GM18519 (cell line): Measurements from ENCODE around the gene ONECUT2.
"Not testable (repeated sequence)": the region's sequence is repeated elsewhere in the genome, so short reads cannot be mapped to it uniquely, and the experiment has no call there.

Experiments
- ATAC-seq: cut with Tn5 transposase; IDR thresholded peaks from one replicate; pipeline ENCODE4 v1.9.1; 2021; ENCODE audit warnings: mild to moderate bottlenecking, moderate library complexity; ENCODE audit not compliant: unreplicated experiment, low FRiP score

Gene ONECUT2

DNA sequence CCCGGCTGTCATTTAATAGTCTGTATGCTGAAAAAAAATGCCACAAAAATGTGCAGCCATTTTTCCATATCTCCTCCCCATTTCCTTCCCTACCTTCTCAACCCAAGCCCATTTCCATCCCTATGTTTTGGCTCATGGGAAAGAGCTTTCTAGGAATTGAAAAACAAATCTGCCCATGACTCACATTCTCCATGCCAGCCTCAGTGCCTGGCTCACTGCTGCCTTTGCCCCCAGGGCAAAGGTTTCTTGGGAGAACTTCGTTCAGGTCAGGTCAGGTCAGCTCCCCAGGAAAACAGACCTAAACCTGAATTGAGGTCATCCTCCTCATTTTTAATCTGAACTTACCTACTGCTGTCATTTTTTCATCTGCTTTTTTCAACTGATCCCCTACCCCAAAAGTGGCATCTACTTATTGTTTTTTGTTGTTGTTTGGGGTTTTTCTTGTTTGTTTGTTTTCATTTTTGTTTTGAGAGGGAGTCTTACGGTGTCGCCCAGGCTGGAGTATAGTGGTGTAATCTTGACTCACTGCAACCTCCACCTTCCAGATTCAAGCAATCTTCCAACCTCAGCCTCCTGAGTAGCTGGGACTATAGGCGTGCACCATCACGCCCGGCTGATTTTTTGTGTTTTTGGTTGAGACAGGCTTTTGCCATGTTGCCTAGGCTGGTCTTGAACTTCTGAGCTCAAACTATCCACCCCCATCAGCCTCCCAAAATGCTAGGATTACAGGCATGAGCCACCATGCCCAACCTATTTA lies 84.7 kb downstream of the ONECUT2 start:
- no peak for ATAC-seq

DNA sequence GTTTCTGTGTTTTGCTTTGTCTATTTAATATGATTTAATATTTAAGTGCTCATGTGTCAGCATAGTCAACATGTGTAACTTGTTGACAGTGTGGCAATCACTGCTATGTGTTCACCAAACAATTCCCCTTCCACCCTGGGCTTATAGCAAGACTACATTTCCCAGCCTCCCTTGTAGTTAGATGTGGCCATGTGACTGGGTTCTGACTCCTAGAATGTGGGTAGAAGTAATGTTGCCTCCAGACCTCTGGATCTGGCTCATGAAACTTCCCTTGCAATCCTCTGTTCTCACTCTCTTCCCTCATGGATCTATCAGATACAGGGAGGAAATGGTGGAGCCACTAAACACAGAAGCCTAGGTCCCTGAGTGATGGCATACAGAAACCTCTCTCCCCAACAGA lies 87.2 kb downstream of the ONECUT2 start:
- not testable (repeated sequence) for ATAC-seq

DNA sequence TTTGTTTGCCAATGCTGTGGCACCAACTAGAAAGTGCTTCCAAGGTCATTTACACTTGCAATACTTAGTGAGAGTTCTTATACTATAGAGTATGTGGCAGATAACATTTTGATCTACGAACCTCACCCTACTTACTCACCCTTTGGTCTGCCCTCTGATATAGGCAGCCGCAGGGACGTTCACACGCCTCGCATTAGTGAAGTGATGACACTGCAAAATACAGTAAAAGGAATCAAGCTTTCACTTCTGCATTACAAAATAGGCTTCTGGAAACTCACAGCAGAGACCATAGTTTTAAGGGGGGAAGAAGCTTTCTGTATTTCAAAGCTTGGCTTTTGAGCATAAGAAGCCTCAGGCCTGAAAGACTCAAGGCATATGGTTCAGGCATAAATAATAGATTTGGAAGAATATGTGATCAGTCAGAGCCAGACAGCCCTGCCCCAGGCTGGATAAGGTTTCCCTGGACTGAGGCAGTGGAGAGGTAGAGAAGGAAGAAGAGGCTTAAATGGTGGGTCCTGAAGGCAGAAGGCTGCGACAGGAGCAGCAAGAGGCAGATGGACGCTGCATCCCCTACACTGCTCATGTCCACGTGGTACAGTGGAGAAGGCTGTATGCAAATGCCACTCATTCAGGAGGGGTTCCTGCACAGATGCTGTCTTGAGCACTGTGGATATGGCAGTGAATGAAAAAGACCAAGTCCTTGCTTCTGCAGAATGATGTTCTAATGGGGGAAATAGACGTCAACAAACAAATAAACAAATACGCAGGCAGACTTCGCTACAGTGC lies 88.2 kb downstream of the ONECUT2 start:
- peak; percentile 62 for ATAC-seq

DNA sequence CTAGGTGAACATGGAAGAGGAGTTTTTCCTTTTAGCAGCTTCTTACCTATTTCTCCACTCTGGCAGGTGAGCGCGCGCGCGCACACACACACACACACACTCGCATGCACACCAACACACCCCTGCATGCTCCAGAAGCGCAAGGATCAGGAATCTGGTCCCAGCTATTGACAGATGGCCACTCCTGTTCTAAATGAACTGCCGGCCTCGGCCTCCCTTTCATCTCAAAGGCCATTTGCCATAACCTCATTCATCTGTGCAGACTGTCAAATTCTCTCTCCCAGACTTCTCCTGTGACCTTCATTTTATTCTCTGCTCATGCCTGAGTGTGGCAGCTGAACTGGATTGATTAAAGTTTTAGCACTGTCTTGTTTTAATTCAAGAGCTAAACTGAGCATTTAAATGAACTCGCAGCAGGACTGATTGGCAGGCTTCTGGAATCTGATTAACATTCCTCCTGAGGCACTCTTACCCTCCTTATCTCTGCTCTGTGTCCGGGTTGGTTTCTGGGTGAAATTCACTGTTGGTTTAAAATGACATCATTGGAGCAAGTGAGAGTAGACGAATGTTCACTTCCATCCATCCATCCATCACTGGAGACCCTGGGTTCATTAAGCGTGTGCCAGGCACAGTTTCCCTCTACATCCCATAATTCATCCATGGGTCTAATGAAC lies 92.5 kb downstream of the ONECUT2 start:
- ATAC-seq, result no peak

DNA sequence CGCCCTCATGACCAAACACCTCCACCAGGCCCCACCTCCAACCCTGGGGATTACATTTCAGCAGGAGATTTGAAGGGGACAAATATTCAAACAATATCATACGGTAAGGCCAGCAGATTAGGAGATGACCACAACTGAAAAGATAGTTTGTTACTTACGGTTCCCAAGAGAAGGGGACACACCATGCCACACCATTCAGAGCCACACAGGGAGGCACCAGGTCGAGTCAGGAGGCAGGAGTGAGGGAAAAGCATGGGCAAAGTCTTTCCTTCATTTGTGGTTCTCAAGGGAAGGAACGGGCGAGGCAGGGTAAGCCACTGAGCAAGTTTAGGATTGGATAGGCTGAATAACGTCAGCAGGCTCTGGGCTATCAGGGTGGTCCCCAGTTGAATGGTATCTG lies 94.0 kb downstream of the ONECUT2 start:
- no peak for ATAC-seq

DNA sequence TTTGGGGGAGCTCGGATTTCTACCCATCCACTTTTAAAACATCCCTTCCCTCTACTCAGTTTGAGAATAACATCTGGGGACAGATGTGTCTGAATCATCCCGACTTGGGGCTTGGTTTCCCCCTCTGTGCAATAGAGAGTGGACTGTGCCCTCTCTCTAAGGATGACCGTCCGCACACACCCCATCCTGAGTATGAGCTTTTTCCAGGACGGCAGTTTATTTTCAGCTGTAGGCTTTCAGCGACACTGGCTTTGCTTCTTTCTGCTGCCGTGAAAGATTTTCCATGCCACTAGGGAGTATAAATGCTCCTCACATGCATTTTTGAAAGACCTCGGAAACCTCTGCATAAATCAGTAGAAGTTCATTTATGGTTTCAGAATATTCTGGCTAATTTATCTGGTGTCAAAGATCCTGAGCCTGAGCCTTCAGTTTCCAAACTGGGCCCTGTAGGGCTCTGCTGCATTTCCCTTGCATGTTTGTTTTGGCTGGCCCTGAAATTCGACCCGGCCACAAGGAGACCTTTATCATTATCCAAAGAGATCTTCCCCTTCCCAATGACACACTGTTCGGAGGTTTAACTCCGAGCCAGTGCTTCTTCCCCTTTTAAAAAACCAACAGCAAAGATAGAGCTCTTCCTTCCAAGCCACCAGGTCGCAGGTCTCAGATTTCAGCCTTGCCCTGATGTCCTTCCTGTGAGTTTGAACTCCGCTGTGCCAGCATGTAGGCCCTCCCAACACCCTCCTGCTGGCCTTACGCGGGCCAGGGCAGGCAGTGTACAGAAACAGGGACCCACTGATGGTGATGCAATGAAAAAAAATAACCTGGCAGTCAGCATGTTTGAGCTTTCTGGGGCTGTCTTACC lies 98.1 kb downstream of the ONECUT2 start:
- no peak for ATAC-seq

DNA sequence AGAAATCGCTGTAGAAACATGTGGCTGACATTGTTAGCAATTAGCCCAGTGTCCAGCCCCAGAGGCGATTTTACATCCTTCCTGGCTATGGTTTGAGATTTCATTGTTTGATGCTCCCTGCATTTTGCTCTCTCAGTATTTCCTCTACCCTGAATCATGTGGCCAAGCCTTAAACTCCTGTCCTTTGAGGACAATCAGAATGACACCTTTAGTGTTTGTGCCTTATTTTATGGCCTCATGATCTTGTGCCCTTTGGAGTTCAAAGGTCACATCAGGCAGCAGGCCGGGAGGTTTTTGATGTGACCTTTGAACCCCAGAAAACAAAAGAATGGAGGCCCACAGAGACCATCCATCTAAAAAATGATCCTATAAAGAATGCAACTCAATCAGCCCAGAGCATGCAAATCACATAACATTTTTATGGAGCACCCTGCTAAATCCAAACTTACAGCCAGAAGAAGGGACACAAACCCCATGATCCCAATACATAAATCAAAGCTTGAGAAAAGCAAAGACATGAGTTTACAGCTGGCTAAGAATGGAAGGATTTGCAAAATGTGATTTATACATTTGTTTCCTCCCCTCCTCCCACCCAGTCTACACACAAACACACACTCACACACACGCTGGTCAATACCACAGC lies 98.8 kb downstream of the ONECUT2 start:
- ATAC-seq, result no peak

DNA sequence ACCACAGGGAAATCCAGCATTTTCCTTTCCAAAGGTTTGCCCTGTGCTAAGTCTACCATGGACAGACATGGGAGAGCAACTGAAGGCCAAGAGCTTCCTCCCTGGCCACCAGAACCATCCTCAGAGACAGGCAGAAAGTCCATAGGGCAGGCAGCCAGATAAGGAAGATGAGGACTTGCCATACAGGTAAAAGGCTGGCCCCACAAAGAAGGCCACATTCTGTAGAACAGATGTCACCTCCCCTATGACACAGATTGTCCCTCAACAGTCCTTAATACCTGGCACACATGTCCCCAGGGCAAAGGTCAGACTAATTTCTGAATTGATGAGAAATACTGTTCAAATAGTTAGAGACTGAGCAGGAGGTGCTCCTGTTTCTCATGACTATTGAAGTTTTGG lies 99.3 kb downstream of the ONECUT2 start:
- ATAC-seq, result no peak

DNA sequence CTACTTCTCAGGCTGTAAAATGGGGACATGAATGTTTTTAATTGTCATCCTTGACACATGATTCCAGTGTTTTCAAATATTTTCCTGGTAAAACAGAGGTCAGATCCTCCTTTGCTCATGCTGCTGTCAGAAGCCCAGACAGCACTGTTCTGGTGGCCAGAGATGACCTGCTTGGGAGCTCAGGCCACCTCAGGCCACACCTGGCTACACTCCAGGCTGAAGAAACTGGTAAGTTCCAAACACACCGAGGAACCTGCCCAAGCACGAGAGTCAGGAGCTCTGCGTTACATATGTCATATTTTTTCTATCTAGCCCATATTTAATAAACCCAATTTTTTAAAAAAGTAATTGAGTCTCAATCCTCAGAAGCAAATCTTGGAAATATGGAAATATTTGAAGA lies 103.4 kb downstream of the ONECUT2 start:
- ATAC-seq, result no peak

DNA sequence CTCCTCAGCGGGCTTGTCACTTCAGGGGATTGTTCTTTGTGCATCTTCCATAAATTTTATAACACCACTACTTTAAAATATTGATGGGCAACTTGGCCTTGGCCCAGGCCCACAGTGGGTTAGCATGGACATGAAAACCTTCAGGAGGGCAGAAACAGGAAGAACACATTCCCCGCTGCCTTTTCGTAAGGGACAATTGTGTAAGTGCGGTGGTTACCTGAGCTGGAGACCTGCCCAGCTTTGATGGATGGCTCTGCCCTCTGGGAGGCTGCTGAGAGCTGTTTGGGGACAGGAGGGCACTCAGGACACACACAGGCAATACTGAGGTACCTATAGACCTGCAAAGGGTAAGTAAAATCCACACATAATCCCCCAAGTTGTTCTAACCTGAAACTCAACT lies 104.5 kb downstream of the ONECUT2 start:
- ATAC-seq, result no peak
